Neural crest cell (in vitro differentiated cells): ENCODE data around the gene INO80. TPM values are rescaled to one million over a fixed set of nuclear protein-coding genes. Genes with fewer than 3 reads are reported as not detected.
A peak's percentile ranks its signal among the peaks of the same experiment; 100 is the strongest.

Experiments used
- DNase-seq: peaks from one replicate; pipeline ENCODE4 v3.0.0; 2021; ENCODE audit warnings: low read depth, mixed read lengths, low spot score
- H3K27ac Mint-ChIP-seq: one replicate; pipeline ENCODE4 v1.8.0; 2021; ENCODE audit warnings: mild to moderate bottlenecking, mixed read lengths; ENCODE audit not compliant: unreplicated experiment
- H3K27me3 Mint-ChIP-seq: 2 replicates; pipeline ENCODE4 v1.8.0; 2021; ENCODE audit warnings: low read depth, mild to moderate bottlenecking, mixed read lengths
- H3K36me3 Mint-ChIP-seq: 2 replicates; pipeline ENCODE4 v1.8.0; 2021; ENCODE audit warnings: low read depth, mild to moderate bottlenecking, mixed read lengths
- H3K4me1 Mint-ChIP-seq: 2 replicates; pipeline ENCODE4 v1.8.0; 2021; ENCODE audit warnings: mixed read lengths
- H3K4me3 Mint-ChIP-seq: one replicate; pipeline ENCODE4 v1.8.0; 2021; ENCODE audit warnings: mild to moderate bottlenecking, mixed read lengths
- H3K9me3 Mint-ChIP-seq: 2 replicates; pipeline ENCODE4 v1.8.0; 2021; ENCODE audit warnings: mixed read lengths
- CTCF ChIP-seq: fragments of 200-600 bp; sonication (generic); conservative IDR thresholded peaks from 2 replicates; pipeline ENCODE4 v1.5.0; 2021; ENCODE audit warnings: antibody characterized with exemption, mild to moderate bottlenecking
- long read RNA-seq: library from polyadenylated mRNA; unstranded; transcript quantifications from one replicate; pipeline ENCODE4 v2.0.0, GENCODE V29; 2020
- total RNA-seq: library from RNA; stranded (reverse); gene quantifications from 2 replicates; pipeline ENCODE4 v1.2.1, GENCODE V29; 2021

The INO80 gene
- total RNA-seq: 18.5 and 20.2 TPM in 2 replicates
- long read RNA-seq, partial matches to known transcripts: 3 of 5 reads
- long read RNA-seq, other reads (novel, unspliced or antisense): 1 of 5 reads

GRCh38 chr15:41116116-41116961, at the start of gene INO80:
Gene INO80 (minus strand): TSS chr15:41116280. CDS start chr15:41096310, 19,970 bp downstream.
- H3K27me3 Mint-ChIP-seq: peaks cover 14% of the 10 kb centered on the region
- H3K27ac Mint-ChIP-seq: peak within 1 kb of the TSS; percentile 91
- H3K4me1 Mint-ChIP-seq: peaks cover 14% of the 10 kb centered on the region
- no peaks in the 10 kb centered on the region for H3K36me3 Mint-ChIP-seq
- DNase-seq: peak; percentile 95
- peaks cover 2% of the 10 kb centered on the region for H3K9me3 Mint-ChIP-seq
- no peak for TF ChIP-seq CTCF
- H3K4me3 Mint-ChIP-seq: peak within 1 kb of the TSS; percentile 99

GRCh38 chr15:41161736-41162135, 45.7 kb upstream of the INO80 start:
- Mint-ChIP-seq H3K9me3 (no peaks in the 10 kb centered on the region), H3K27ac (no peak overlapping the region), H3K4me3 (no peak overlapping the region), H3K27me3 (no peaks in the 10 kb centered on the region), H3K4me1 (no peaks in the 10 kb centered on the region), H3K36me3 (no peaks in the 10 kb centered on the region)
- TF ChIP-seq CTCF: no peak
- no peak for DNase-seq

- H3K9me3 Mint-ChIP-seq: no peaks in the 10 kb centered on the region
- no peak for DNase-seq
- H3K36me3 Mint-ChIP-seq: no peaks in the 10 kb centered on the region
- H3K27me3 Mint-ChIP-seq: no peaks in the 10 kb centered on the region
- no peak overlapping the region for H3K27ac Mint-ChIP-seq
- H3K4me3 Mint-ChIP-seq: no peak overlapping the region
- no peaks in the 10 kb centered on the region for H3K4me1 Mint-ChIP-seq
- no peak for TF ChIP-seq CTCF
These were observed 45.3 kb upstream of the INO80 start for GRCh38 chr15:41161336-41161735.

- Mint-ChIP-seq H3K36me3 (no peaks in the 10 kb centered on the region), H3K27me3 (no peaks in the 10 kb centered on the region), H3K27ac (no peak overlapping the region), H3K4me3 (no peak overlapping the region), H3K9me3 (no peaks in the 10 kb centered on the region), H3K4me1 (no peaks in the 10 kb centered on the region)
- no peak for TF ChIP-seq CTCF
- no peak for DNase-seq
These were observed 44.7 kb upstream of the INO80 start for GRCh38 chr15:41160639-41161315.

- DNase-seq: no peak
- Mint-ChIP-seq H3K27ac (peak overlapping the region; percentile 95), H3K27me3 (no peaks in the 10 kb centered on the region), H3K4me1 (peaks cover 5% of the 10 kb centered on the region), H3K36me3 (no peaks in the 10 kb centered on the region), H3K4me3 (no peak overlapping the region), H3K9me3 (peaks cover 2% of the 10 kb centered on the region)
- TF ChIP-seq CTCF: no peak
These were observed 38.3 kb upstream of the INO80 start for GRCh38 chr15:41154412-41154811.
